A549 (cell line): ENCODE results near the gene CD80. TPM values are rescaled to one million over a fixed set of nuclear protein-coding genes. Genes with fewer than 3 reads are reported as not detected.

Experiments used
- ATAC-seq, 2 experiments: fragments of 200-7000 bp in 1 of 2; fragments of >200 bp in 1 of 2; cut with Nextera tagmentation in 1 of 2; cut with Tn5 transposase in 1 of 2; 3 replicates each; pipeline versions ENCODE4 v1.8.0 to v1.9.1; 2018 to 2020; ENCODE audit warnings: mild to moderate bottlenecking in 1 of 2, moderate library complexity in 1 of 2
- CTCF ChIA-PET: fragments of 300-600 bp; sonication (Branson Sonifier 250); formaldehyde crosslinking; extraction: SDS; loops from one replicate; lab custom pipeline; 2021; ENCODE audit warnings: antibody characterized with exemption, inconsistent platforms; lab: Yijun Ruan, JAX
- POLR2A ChIA-PET: fragments of 350-600 bp; formaldehyde crosslinking; extraction: SDS; loops from one replicate; lab custom pipeline; 2021; ENCODE audit warnings: antibody characterized with exemption, inconsistent platforms; lab: Yijun Ruan, JAX
- DNase-seq, 2 experiments: peaks; one replicate each; pipeline versions ENCODE4 v3.0.0 to v3.0.0-alpha.2; 2011 to 2016; ENCODE audit warnings: low read depth in 1 of 2, low spot score in 1 of 2
- FAIRE-seq: peaks from 2 replicates; lab custom pipeline; 2011; peaks lifted over from hg19 to GRCh38; lab: Jason Lieb, UNC
- H3K27ac ChIP-seq, 2 experiments: fragments of >200 bp; sonication (Bioruptor Twin); formaldehyde crosslinking; 3 replicates each; pipeline ENCODE4 v1.5.1; 2016 to 2017
- H3K4me1 ChIP-seq: fragments of >200 bp; sonication (Bioruptor Twin); formaldehyde crosslinking; 3 replicates; pipeline ENCODE4 v1.6.1; 2016
- H3K4me2 ChIP-seq: fragments of >200 bp; sonication (Bioruptor Twin); formaldehyde crosslinking; 3 replicates; pipeline ENCODE4 v1.6.1; 2016
- H3K4me3 ChIP-seq: fragments of >200 bp; sonication (Bioruptor Twin); formaldehyde crosslinking; 3 replicates; pipeline ENCODE4 v1.5.1; 2016
- H3K9me3 ChIP-seq: fragments of >200 bp; sonication (Bioruptor Twin); formaldehyde crosslinking; 3 replicates; pipeline ENCODE4 v1.6.1; 2016
- ATOH8 ChIP-seq: fragments of 250-450 bp; sonication (Bioruptor Pico); IDR thresholded peaks from 2 replicates; pipeline ENCODE4 v1.5.0; 2020; ENCODE audit warnings: low read depth, mild to moderate bottlenecking, moderate library complexity
- BHLHE40 ChIP-seq: IDR thresholded peaks from 2 replicates; pipeline ENCODE4 v1.6.1; 2012; ENCODE audit warnings: low read depth, low read length, inconsistent platforms
- CEBPB ChIP-seq, 2 experiments: fragments of >200 bp in 1 of 2; sonication (Bioruptor Twin) in 1 of 2; formaldehyde crosslinking in 1 of 2; IDR thresholded peaks; 2 replicates each; pipeline ENCODE4 v1.6.1; 2012 to 2016
- CTCF ChIP-seq: fragments of >200 bp; sonication (Bioruptor Twin); formaldehyde crosslinking; IDR thresholded peaks from 3 replicates; pipeline ENCODE4 v1.5.1; 2016
- EHF ChIP-seq: fragments of 250-450 bp; sonication (Bioruptor Pico); IDR thresholded peaks from 2 replicates; pipeline ENCODE4 v1.5.0; 2020; ENCODE audit warnings: mild to moderate bottlenecking
- EHMT2 ChIP-seq: fragments of 200-600 bp; sonication (generic); IDR thresholded peaks from 2 replicates; pipeline ENCODE4 v1.6.1; 2016; ENCODE audit warnings: antibody characterized with exemption, low read depth, mild to moderate bottlenecking, moderate library complexity
- ELK1 ChIP-seq: fragments of 150-350 bp; IDR thresholded peaks from 2 replicates; pipeline ENCODE4 v1.6.1; 2014; ENCODE audit warnings: low read depth, mild to moderate bottlenecking, low read length
- FOSB ChIP-seq: fragments of 250-450 bp; sonication (Bioruptor Pico); IDR thresholded peaks from 2 replicates; pipeline ENCODE4 v1.5.0; 2020; ENCODE audit warnings: mild to moderate bottlenecking, moderate library complexity
- FOSL2 ChIP-seq, 2 experiments: fragments of 450-650 bp in 1 of 2; fragments of >200 bp in 1 of 2; sonication (Bioruptor Twin) in 1 of 2; formaldehyde crosslinking; IDR thresholded peaks; 2 replicates each; pipeline versions ENCODE4 v1.5.0 to v1.6.1; 2016 to 2020; ENCODE audit warnings: mild to moderate bottlenecking in 1 of 2, moderate library complexity in 1 of 2
- HEYL ChIP-seq: fragments of 250-450 bp; sonication (Bioruptor Pico); IDR thresholded peaks from 2 replicates; pipeline ENCODE4 v1.8.0; 2021; ENCODE audit warnings: mild to moderate bottlenecking, moderate library complexity
- HOXB5 ChIP-seq: fragments of 250-450 bp; sonication (Bioruptor Pico); IDR thresholded peaks from 2 replicates; pipeline ENCODE4 v1.5.0; 2020; ENCODE audit warnings: mild to moderate bottlenecking, moderate library complexity
- KDM5A ChIP-seq: fragments of 200-600 bp; sonication (generic); IDR thresholded peaks from 2 replicates; pipeline ENCODE4 v1.6.1; 2016; ENCODE audit warnings: antibody characterized with exemption, mild to moderate bottlenecking
- MAFK ChIP-seq: fragments of 450-650 bp; IDR thresholded peaks from 2 replicates; pipeline ENCODE4 v1.6.1; 2014; ENCODE audit not compliant: partially characterized antibody
- MAZ ChIP-seq: fragments of 150-350 bp; IDR thresholded peaks from 2 replicates; pipeline ENCODE4 v1.6.1; 2014; ENCODE audit warnings: antibody characterized with exemption, low read depth, low read length, borderline replicate concordance
- PBX3 ChIP-seq: IDR thresholded peaks from 2 replicates; pipeline ENCODE4 v1.6.1; 2012
- PHF8 ChIP-seq: fragments of 200-600 bp; sonication (generic); IDR thresholded peaks from 2 replicates; pipeline ENCODE4 v1.6.1; 2016; ENCODE audit warnings: low read depth, mild to moderate bottlenecking, antibody characterized with exemption, moderate library complexity, borderline replicate concordance
- RARB ChIP-seq: fragments of 250-450 bp; sonication (Bioruptor Pico); IDR thresholded peaks from 2 replicates; pipeline ENCODE4 v1.8.0; 2021; ENCODE audit warnings: mild to moderate bottlenecking, moderate library complexity
- SMC3 ChIP-seq: fragments of >200 bp; sonication (Bioruptor Twin); formaldehyde crosslinking; IDR thresholded peaks from 3 replicates; pipeline ENCODE4 v1.6.1; 2018; ENCODE audit warnings: inconsistent platforms
- TFCP2L1 ChIP-seq: fragments of 250-450 bp; sonication (Bioruptor Pico); IDR thresholded peaks from 2 replicates; pipeline ENCODE4 v1.5.0; 2021; ENCODE audit warnings: mild to moderate bottlenecking
- WGBS: methylation state at CpG from one replicate; pipeline ENCODE4 v1.1.6; 2017; ENCODE audit errors: missing lambda C conversion rate; 5-methylcytosine and 5-hydroxymethylcytosine counted together
- polyA plus RNA-seq, 4 experiments: library from polyadenylated mRNA; depleted of rRNA in 3 of 4; stranded (reverse); fragments of >200 nt; fragmentation: RNase III in 1 of 4; extraction: RNeasy Plus Mini Kit Qiagen cat#74134 plus additional on column Dnase treatment in 1 of 4; gene quantifications; 2 replicates in 3 of 4; 3 replicates in 1 of 4; pipeline ENCODE4 v1.2.3, GENCODE V29; 2011 to 2017
- TF ChIP-seq, protein P1 (sequence below): IDR thresholded peaks from 2 replicates; pipeline ENCODE4 v1.6.1; 2012; ENCODE audit warnings: low read depth, borderline replicate concordance
- TF ChIP-seq, protein P2 (sequence below): fragments of 200-600 bp; sonication (generic); IDR thresholded peaks from 2 replicates; pipeline ENCODE4 v1.6.1; 2016; ENCODE audit warnings: antibody characterized with exemption, mild to moderate bottlenecking, moderate library complexity

CD80 gene
- polyA plus RNA-seq, 2 of the 4 experiments (the other 2 are of a cell fraction): 0.08 TPM; not detected in 1

DNA sequence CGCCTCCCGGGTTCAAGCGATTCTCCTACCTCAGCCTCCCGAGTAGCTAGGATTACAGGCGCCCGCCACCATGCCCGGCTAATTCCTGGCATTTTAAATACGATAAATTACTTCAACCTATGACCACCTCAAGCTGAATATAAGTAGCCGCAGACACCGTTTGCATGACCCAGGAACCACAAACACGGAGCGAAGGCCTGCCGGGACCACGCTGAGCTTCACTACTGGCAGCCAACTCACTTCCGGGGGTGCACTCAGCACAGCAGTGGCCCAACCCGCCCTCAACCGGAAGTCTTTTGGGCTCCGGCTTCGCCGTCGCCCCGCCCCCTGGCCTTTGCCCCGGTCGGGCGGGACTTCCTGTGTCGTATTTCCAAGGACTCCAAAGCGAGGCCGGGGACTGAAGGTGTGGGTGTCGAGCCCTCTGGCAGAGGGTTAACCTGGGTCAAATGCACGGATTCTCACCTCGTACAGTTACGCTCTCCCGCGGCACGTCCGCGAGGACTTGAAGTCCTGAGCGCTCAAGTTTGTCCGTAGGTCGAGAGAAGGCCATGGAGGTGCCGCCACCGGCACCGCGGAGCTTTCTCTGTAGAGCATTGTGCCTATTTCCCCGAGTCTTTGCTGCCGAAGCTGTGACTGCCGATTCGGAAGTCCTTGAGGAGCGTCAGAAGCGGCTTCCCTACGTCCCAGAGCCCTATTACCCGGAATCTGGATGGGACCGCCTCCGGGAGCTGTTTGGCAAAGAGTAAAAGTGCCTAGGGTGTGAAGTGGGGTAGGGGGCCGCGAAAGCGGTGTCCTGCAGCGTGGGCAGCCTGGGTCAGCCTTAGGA, 61.0 kb downstream of the CD80 start, which contains the start of gene TIMMDC1 (continued):
- TF ChIP-seq, protein P1, sequence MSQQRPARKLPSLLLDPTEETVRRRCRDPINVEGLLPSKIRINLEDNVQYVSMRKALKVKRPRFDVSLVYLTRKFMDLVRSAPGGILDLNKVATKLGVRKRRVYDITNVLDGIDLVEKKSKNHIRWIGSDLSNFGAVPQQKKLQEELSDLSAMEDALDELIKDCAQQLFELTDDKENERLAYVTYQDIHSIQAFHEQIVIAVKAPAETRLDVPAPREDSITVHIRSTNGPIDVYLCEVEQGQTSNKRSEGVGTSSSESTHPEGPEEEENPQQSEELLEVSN: no peak
- no peak for TF ChIP-seq ELK1
- TF ChIP-seq EHMT2: no peak
- 0 out of 2 replicates have a peak, but pooled peaks have one; percentile 71 for TF ChIP-seq MAZ
- TF ChIP-seq FOSL2 (IDR thresholded peaks at IDR 0.05): no peak
- peak; percentile 27; the same call in 1 of the 2 replicates for TF ChIP-seq FOSL2 (CRISPR knock-in tag; IDR thresholded peaks at IDR 0.05)
- TF ChIP-seq HEYL (CRISPR knock-in tag): no peak
- no peak for TF ChIP-seq CEBPB (IDR thresholded peaks at IDR 0.05)
- no peak for TF ChIP-seq FOSB (CRISPR knock-in tag)
- no peak for TF ChIP-seq RARB
- no peak for TF ChIP-seq HOXB5 (CRISPR knock-in tag)
- TF ChIP-seq BHLHE40: no peak
- TF ChIP-seq TFCP2L1 (CRISPR knock-in tag): no peak
- TF ChIP-seq ATOH8: no peak
- TF ChIP-seq EHF: no peak
- peak; percentile 44; the same call in 1 of the 2 replicates for TF ChIP-seq KDM5A

GRCh38 chr3:119497820-119498185, 61.6 kb downstream of the CD80 start:
- CTCF ChIA-PET: interaction anchor here (1.8 kb wide), 1 partner anchor 28 kb away, joined by 4 read pairs; no protein-coding TSS in a partner anchor
- POLR2A ChIA-PET: interaction anchor here (0.6 to 2.8 kb wide), 21 partner anchors 8 to 598 kb away, joined by 3 to 50 read pairs (median 4); partner anchors contain the start of genes ARHGAP31, B4GALT4, COX17 and POGLUT1
- Histone ChIP-seq H3K27ac (peak overlapping the region; percentile 88 to 93), H3K4me3 (peak overlapping the region; percentile 79), H3K9me3 (no peaks in the 10 kb centered on the region)
- DNase-seq: peak; percentile 19 to 22
- 1% methylated on average over 8 of the region's 8 CpGs for WGBS
- FAIRE-seq: no peak
- no peak for TF ChIP-seq HEYL (CRISPR knock-in tag)
- TF ChIP-seq PHF8: no peak
- no peak for TF ChIP-seq MAFK
- TF ChIP-seq SMC3: no peak
- TF ChIP-seq EHF: no peak
- no peak for TF ChIP-seq CTCF
- no peak for TF ChIP-seq PBX3
- no peak for TF ChIP-seq RARB
- TF ChIP-seq, protein P2, sequence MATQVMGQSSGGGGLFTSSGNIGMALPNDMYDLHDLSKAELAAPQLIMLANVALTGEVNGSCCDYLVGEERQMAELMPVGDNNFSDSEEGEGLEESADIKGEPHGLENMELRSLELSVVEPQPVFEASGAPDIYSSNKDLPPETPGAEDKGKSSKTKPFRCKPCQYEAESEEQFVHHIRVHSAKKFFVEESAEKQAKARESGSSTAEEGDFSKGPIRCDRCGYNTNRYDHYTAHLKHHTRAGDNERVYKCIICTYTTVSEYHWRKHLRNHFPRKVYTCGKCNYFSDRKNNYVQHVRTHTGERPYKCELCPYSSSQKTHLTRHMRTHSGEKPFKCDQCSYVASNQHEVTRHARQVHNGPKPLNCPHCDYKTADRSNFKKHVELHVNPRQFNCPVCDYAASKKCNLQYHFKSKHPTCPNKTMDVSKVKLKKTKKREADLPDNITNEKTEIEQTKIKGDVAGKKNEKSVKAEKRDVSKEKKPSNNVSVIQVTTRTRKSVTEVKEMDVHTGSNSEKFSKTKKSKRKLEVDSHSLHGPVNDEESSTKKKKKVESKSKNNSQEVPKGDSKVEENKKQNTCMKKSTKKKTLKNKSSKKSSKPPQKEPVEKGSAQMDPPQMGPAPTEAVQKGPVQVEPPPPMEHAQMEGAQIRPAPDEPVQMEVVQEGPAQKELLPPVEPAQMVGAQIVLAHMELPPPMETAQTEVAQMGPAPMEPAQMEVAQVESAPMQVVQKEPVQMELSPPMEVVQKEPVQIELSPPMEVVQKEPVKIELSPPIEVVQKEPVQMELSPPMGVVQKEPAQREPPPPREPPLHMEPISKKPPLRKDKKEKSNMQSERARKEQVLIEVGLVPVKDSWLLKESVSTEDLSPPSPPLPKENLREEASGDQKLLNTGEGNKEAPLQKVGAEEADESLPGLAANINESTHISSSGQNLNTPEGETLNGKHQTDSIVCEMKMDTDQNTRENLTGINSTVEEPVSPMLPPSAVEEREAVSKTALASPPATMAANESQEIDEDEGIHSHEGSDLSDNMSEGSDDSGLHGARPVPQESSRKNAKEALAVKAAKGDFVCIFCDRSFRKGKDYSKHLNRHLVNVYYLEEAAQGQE: no peak
- no peak for TF ChIP-seq CEBPB (IDR thresholded peaks at IDR 0.05)
- TF ChIP-seq, all 56 proteins: peak for 0
- peak; percentile 20 to 49; a peak in 3 of 6 replicates for ATAC-seq
- peaks cover 25% of the 10 kb centered on the region for H3K4me1 ChIP-seq
- H3K4me2 ChIP-seq: peak overlapping the region; percentile 89
